Breast epithelium (tissue), 4 donors: ENCODE data around the gene SERPINC1. TPM values are rescaled to one million over a fixed set of nuclear protein-coding genes. Genes with fewer than 3 reads are reported as not detected.
"Not testable (repeated sequence)": the region's sequence is repeated elsewhere in the genome, so short reads cannot be mapped to it uniquely, and the experiment has no call there.

Experiments
- DNase-seq, 2 donors: peaks; one replicate each; pipeline ENCODE4 v3.0.0-alpha.2; 2019; ENCODE audit warnings: low spot score in 2 of 2
- H3K27ac ChIP-seq, 2 donors: fragments of 200-600 bp; sonication (generic) in 1 of 2; one replicate each; pipeline ENCODE4 v1.5.1; 2016 to 2019; ENCODE audit warnings: mild to moderate bottlenecking in 1 of 2
- H3K27me3 ChIP-seq, 2 donors: fragments of 200-600 bp; sonication (generic) in 1 of 2; one replicate each; pipeline versions ENCODE4 v1.5.1 to v1.6.0; 2017 to 2019; ENCODE audit warnings: control low read depth in 1 of 2, mild to moderate bottlenecking in 1 of 2
- H3K36me3 ChIP-seq: fragments of 200-600 bp; one replicate; pipeline ENCODE4 v1.5.1; 2019
- H3K4me1 ChIP-seq, 2 donors: fragments of 200-600 bp; sonication (generic); one replicate each; pipeline ENCODE4 v1.5.1; 2016 to 2019; ENCODE audit warnings: control low read depth in 1 of 2
- H3K4me3 ChIP-seq, 3 donors: fragments of 200-600 bp; sonication (generic); 1 replicate in 2 of 3; 2 replicates in 1 of 3; pipeline ENCODE4 v1.5.1; 2016 to 2019; ENCODE audit warnings: mild to moderate bottlenecking in 3 of 3, moderate library complexity in 2 of 3
- H3K9me3 ChIP-seq, 2 donors: fragments of 200-600 bp; sonication (generic) in 1 of 2; one replicate each; pipeline ENCODE4 v1.5.1; 2016 to 2019; ENCODE audit warnings: control low read depth in 1 of 2
- CTCF ChIP-seq, 3 donors: fragments of 450-650 bp; IDR thresholded peaks; one replicate each; pipeline ENCODE4 v1.5.1; 2016 to 2017; ENCODE audit warnings: antibody characterized with exemption in 3 of 3, mild to moderate bottlenecking in 3 of 3, moderate library complexity in 3 of 3
- POLR2A ChIP-seq: fragments of 450-650 bp; IDR thresholded peaks from one replicate; pipeline ENCODE4 v1.6.1; 2016; ENCODE audit warnings: antibody characterized with exemption, mild to moderate bottlenecking, moderate library complexity
- POLR2AphosphoS5 ChIP-seq, 3 donors: sonication (generic); formaldehyde crosslinking; IDR thresholded peaks; one replicate each; pipeline ENCODE4 v1.6.1; 2017; ENCODE audit warnings: antibody characterized with exemption in 3 of 3
- intact Hi-C: fragments of 100-400 bp; cut with DNase I; formaldehyde crosslinking; loops from one replicate; pipeline ENCODE4 v1.15.1; 2023; ENCODE audit warnings: low total_unique reads
- total RNA-seq, 3 donors: library from RNA; depleted of rRNA; stranded (reverse); fragments of >200 nt; gene quantifications; one replicate each; pipeline ENCODE4 v1.1.0, GENCODE V29; 2016

SERPINC1 gene
- total RNA-seq, result under 1 TPM in 1 of 3 donors, not detected in 2; 0.32 TPM

GRCh38 chr1:173917149-173917548 lies at the start of gene SERPINC1:
TSS of gene SERPINC1 (minus strand) at chr1:173917327. CDS start at chr1:173917259, 68 bp downstream.
- Histone ChIP-seq H3K4me3 (no peak within 1 kb of the TSS), H3K4me1 (no peaks in the 10 kb centered on the region), H3K36me3 (no peaks in the 10 kb centered on the region), H3K9me3 (no peaks in the 10 kb centered on the region), H3K27ac (no peak within 1 kb of the TSS), H3K27me3 (no peaks in the 10 kb centered on the region)
- intact Hi-C loops, result no loop called here
- TF ChIP-seq POLR2AphosphoS5 (IDR thresholded peaks at IDR 0.05) (no peak), POLR2A (no peak), CTCF (IDR thresholded peaks at IDR 0.05) (no peak)
- no peak for DNase-seq

DNA sequence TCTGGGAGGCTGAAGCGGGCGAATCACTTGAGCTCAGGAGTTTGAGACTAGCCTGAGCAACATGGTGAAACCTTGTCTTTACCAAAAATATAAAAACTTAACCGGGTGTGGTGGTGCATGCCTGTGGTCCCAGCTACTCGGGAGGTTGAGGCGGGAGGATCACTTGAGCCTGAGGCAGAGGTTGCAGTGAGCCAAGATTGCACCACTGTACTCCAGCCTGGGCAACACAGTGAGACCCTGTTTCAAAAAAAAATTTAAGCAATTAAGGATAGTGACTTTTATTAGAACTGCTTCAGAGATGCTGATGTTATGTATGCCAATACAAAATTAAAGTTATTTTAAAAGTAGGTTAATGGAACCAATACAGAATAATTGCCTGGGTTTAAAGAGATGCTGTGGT lies 48.8 kb upstream of the SERPINC1 start:
- intact Hi-C loops, H3K4me3 ChIP-seq, H3K9me3 ChIP-seq, DNase-seq, H3K27ac ChIP-seq, H3K4me1 ChIP-seq, H3K27me3 ChIP-seq: not testable (repeated sequence)
- peaks cover 14% of the 10 kb centered on the region for H3K36me3 ChIP-seq

GRCh38 chr1:173963477-173963876 lies 46.4 kb upstream of the SERPINC1 start:
- TF ChIP-seq CTCF (IDR thresholded peaks at IDR 0.05), result no peak
- no peak for TF ChIP-seq POLR2A
- TF ChIP-seq POLR2AphosphoS5 (IDR thresholded peaks at IDR 0.05), result no peak
- H3K4me3 ChIP-seq, result no peak overlapping the region
- H3K4me1 ChIP-seq, result no peaks in the 10 kb centered on the region
- intact Hi-C loops, result no loop called here
- no peak overlapping the region for H3K27ac ChIP-seq
- H3K9me3 ChIP-seq, result no peaks in the 10 kb centered on the region
- DNase-seq, result no peak
- H3K36me3 ChIP-seq, result peaks cover 8% of the 10 kb centered on the region
- no peaks in the 10 kb centered on the region for H3K27me3 ChIP-seq

DNA sequence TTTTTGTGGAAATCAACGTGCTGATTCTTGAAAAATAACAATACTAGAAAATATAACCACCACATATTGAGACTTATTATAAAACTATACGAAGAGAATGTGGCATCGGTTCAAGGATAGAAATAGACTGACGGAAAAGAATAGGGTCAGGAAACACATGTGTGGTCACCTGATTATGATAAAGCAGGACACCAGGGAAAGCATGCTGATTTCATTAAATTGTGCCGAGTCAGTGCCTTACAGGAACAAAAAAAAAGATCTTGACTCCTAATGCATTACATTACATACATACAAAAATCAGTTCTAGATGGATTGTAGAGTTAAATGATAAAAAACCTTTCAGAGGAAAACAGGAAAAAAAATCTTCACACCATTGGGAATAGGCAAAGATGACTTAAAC lies 43.5 kb upstream of the SERPINC1 start:
- intact Hi-C loops, result no loop called here
- Histone ChIP-seq H3K4me3 (no peak overlapping the region), H3K27me3 (no peaks in the 10 kb centered on the region), H3K27ac (no peak overlapping the region), H3K4me1 (no peaks in the 10 kb centered on the region), H3K36me3 (peaks cover 4% of the 10 kb centered on the region), H3K9me3 (no peaks in the 10 kb centered on the region)
- TF ChIP-seq POLR2AphosphoS5 (IDR thresholded peaks at IDR 0.05) (no peak), CTCF (IDR thresholded peaks at IDR 0.05) (no peak), POLR2A (no peak)
- no peak for DNase-seq

GRCh38 chr1:173954179-173954578 lies 37.1 kb upstream of the SERPINC1 start:
- Histone ChIP-seq H3K9me3 (no peaks in the 10 kb centered on the region), H3K4me1 (no peaks in the 10 kb centered on the region), H3K4me3 (no peak overlapping the region), H3K27me3 (no peaks in the 10 kb centered on the region), H3K36me3 (no peaks in the 10 kb centered on the region), H3K27ac (no peak overlapping the region)
- DNase-seq, result no peak
- TF ChIP-seq POLR2A (no peak), POLR2AphosphoS5 (IDR thresholded peaks at IDR 0.05) (no peak), CTCF (IDR thresholded peaks at IDR 0.05) (no peak)
- intact Hi-C loops, result no loop called here

GRCh38 chr1:173948594-173948993 lies 31.5 kb upstream of the SERPINC1 start:
- no peaks in the 10 kb centered on the region for H3K4me1 ChIP-seq
- intact Hi-C loops, result no loop called here
- no peak for DNase-seq
- TF ChIP-seq POLR2AphosphoS5 (IDR thresholded peaks at IDR 0.05), result no peak
- TF ChIP-seq POLR2A, result no peak
- no peak for TF ChIP-seq CTCF (IDR thresholded peaks at IDR 0.05)
- no peaks in the 10 kb centered on the region for H3K9me3 ChIP-seq
- H3K27me3 ChIP-seq, result no peaks in the 10 kb centered on the region
- H3K27ac ChIP-seq, result no peak overlapping the region
- H3K4me3 ChIP-seq, result no peak overlapping the region
- H3K36me3 ChIP-seq, result no peaks in the 10 kb centered on the region
